Measurements from ENCODE around the gene PLD3. TPM values are rescaled to one million over a fixed set of nuclear protein-coding genes. Genes with fewer than 3 reads are reported as not detected.

Gene PLD3
- total RNA-seq, 2 donors from 2014 or later = 328 to 639 TPM

GRCh38 chr19:40396886-40397567 lies 48.5 kb downstream of the PLD3 start:
- WGBS = 92% methylated on average over 14 of the region's 20 CpGs
- no peaks in the 10 kb centered on the region for H3K27me3 ChIP-seq (replicated peaks; ENCODE audit: insufficient read depth)
- no peaks in the 10 kb centered on the region for H3K4me1 ChIP-seq (replicated peaks)
- no peak for TF ChIP-seq POLR2A (IDR thresholded peaks at IDR 0.05)
- TF ChIP-seq CTCF (IDR thresholded peaks at IDR 0.05) = no peak
- no peak for TF ChIP-seq POLR2AphosphoS5 (IDR thresholded peaks at IDR 0.05)
- no peak overlapping the region for H3K4me3 ChIP-seq
- intact Hi-C loops (cut with DNase I) = no loop called here
- H3K9me3 ChIP-seq = no peaks in the 10 kb centered on the region
- DNase-seq (ENCODE audit: low spot score) = no peak
- no peak overlapping the region for H3K27ac ChIP-seq
- H3K36me3 ChIP-seq = no peaks in the 10 kb centered on the region

GRCh38 chr19:40397568-40397906 lies 49.0 kb downstream of the PLD3 start:
- DNase-seq (ENCODE audit: low spot score) = no peak
- no peaks in the 10 kb centered on the region for H3K27me3 ChIP-seq (replicated peaks; ENCODE audit: insufficient read depth)
- H3K36me3 ChIP-seq = no peaks in the 10 kb centered on the region
- intact Hi-C loops (cut with DNase I) = no loop called here
- TF ChIP-seq POLR2AphosphoS5 (IDR thresholded peaks at IDR 0.05) (no peak), POLR2A (IDR thresholded peaks at IDR 0.05) (no peak), CTCF (IDR thresholded peaks at IDR 0.05) (no peak)
- no peak overlapping the region for H3K27ac ChIP-seq
- no peak overlapping the region for H3K4me3 ChIP-seq
- 95% methylated on average over 22 of the region's 22 CpGs for WGBS
- no peaks in the 10 kb centered on the region for H3K9me3 ChIP-seq
- no peaks in the 10 kb centered on the region for H3K4me1 ChIP-seq (replicated peaks)

GRCh38 chr19:40398417-40399131 lies 50.1 kb downstream of the PLD3 start:
- TF ChIP-seq POLR2A (IDR thresholded peaks at IDR 0.05) (no peak), POLR2AphosphoS5 (IDR thresholded peaks at IDR 0.05) (no peak), CTCF (IDR thresholded peaks at IDR 0.05) (no peak)
- Histone ChIP-seq H3K9me3 (no peaks in the 10 kb centered on the region), H3K36me3 (no peaks in the 10 kb centered on the region), H3K4me3 (no peak overlapping the region), H3K27ac (no peak overlapping the region), H3K27me3 (replicated peaks; ENCODE audit: insufficient read depth) (no peaks in the 10 kb centered on the region), H3K4me1 (replicated peaks) (no peaks in the 10 kb centered on the region)
- intact Hi-C loops (cut with DNase I) = no loop called here
- peak; percentile 25 for DNase-seq (ENCODE audit: low spot score)
- WGBS = 45% methylated on average over 49 of the region's 49 CpGs

DNA sequence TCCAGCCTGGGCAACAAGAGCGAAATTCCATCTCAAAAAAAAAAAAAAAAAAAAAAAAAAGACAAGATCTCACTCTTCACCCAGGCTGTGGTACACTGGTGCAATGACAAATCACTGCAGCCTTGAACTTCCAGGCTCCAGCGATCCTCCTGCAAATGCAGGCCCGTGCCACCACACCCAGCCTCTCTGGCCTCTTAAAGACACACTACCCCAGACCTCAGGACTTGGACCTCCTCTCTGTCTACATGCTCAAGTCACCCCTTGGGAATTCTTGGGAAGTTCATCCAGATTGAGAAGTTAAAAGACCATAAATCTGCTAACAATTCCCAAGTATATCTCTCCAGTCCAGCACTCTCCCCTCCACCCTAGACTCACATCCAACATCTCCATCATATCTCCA lies 52.1 kb downstream of the PLD3 start:
- no peak overlapping the region for H3K4me3 ChIP-seq
- H3K36me3 ChIP-seq = no peaks in the 10 kb centered on the region
- no peak for DNase-seq (ENCODE audit: low spot score)
- WGBS = 67% methylated on average over 3 of the region's 3 CpGs
- no peaks in the 10 kb centered on the region for H3K4me1 ChIP-seq (replicated peaks)
- TF ChIP-seq POLR2A (IDR thresholded peaks at IDR 0.05) = no peak
- TF ChIP-seq POLR2AphosphoS5 (IDR thresholded peaks at IDR 0.05) = no peak
- no peak for TF ChIP-seq CTCF (IDR thresholded peaks at IDR 0.05)
- intact Hi-C loops (cut with DNase I) = no loop called here
- H3K27ac ChIP-seq = no peak overlapping the region
- H3K9me3 ChIP-seq = no peaks in the 10 kb centered on the region
- no peaks in the 10 kb centered on the region for H3K27me3 ChIP-seq (replicated peaks; ENCODE audit: insufficient read depth)
